ENCODE measurements around the gene LCOR. TPM values are rescaled to one million over a fixed set of nuclear protein-coding genes. Genes with fewer than 3 reads are reported as not detected.

LCOR gene
- total and polyA plus RNA-seq, 2 of the 13 experiments (the other 11 are each of a cell fraction or from before 2014, with no cell fraction given): 12.4 to 23.7 TPM

DNA sequence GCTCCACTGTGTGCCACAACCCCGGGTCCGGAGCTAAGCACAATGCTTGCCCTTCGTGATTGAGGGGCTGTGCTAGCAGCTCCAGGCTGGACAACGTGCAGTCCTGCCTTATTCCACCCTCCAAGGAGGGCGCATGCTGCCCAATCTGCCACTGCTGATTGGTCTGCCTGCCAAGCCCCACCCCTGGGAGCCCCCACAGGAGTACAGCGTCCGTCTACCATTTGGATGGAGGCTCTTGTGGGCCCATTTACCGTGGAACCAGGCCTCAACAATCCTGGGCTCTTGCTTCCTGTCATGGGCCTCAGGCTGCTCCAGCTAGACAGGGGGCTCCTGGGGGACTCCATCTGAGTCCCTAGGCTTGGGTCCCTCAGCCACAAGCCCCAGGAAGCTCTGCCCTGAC lies 180.4 kb downstream of the LCOR start:
- WGBS (ENCODE audit: low lambda C conversion rate): 36% methylated on average over 7 of the region's 8 CpGs
- no peak overlapping the region for H3K9ac ChIP-seq (ENCODE audit: insufficient read depth, low read depth, low read length)
- no peaks in the 10 kb centered on the region for H3K4me1 ChIP-seq (ENCODE audit: insufficient read depth, low read length)
- TF ChIP-seq, protein P1, sequence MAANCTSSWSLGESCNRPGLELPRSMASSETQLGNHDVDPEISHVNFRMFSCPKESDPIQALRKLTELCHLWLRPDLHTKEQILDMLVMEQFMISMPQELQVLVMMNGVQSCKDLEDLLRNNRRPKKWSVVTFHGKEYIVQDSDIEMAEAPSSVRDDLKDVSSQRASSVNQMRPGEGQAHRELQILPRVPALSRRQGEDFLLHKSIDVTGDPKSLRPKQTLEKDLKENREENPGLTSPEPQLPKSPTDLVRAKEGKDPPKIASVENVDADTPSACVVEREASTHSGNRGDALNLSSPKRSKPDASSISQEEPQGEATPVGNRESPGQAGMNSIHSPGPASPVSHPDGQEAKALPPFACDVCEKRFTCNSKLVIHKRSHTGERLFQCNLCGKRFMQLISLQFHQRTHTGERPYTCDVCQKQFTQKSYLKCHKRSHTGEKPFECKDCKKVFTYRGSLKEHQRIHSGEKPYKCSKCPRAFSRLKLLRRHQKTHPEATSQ (CRISPR knock-in tag; IDR thresholded peaks at IDR 0.05; ENCODE audit: borderline replicate concordance): no peak
- TF ChIP-seq ZKSCAN1 (IDR thresholded peaks at IDR 0.05; ENCODE audit: low read length) (no peak), TBP (CRISPR knock-in tag; IDR thresholded peaks at IDR 0.05) (no peak), HOXD1 (CRISPR knock-in tag; IDR thresholded peaks at IDR 0.05) (no peak), ZNF235 (CRISPR knock-in tag; IDR thresholded peaks at IDR 0.05; ENCODE audit: borderline replicate concordance) (no peak)
- ChIA-PET POLR2A (no interaction called here), CTCF (ENCODE audit: low intra/inter-chr PET ratio, low total read pairs) (no interaction called here)
- FAIRE-seq: no peak
- H3K36me3 ChIP-seq (replicated peaks in 1 of 2; ENCODE audit: control insufficient read depth in 1 of 2, insufficient read depth in 2 of 2, low read length in 2 of 2): no peaks in the 10 kb centered on the region
- peaks cover 8% of the 10 kb centered on the region for H3K9me3 ChIP-seq (ENCODE audit: low read length)
- in situ Hi-C loops (cut with HindIII; ENCODE audit: extremely low pct_ligation_motif_present, low pct_unique_long_range_greater_than_20kb): no loop called here
- no peak overlapping the region for H3K4me3 ChIP-seq (replicated peaks in 1 of 3; ENCODE audit: insufficient read depth in 1 of 3, low read depth in 2 of 3, low read length in 3 of 3)
- no TSS peak for BruUV-seq (replicated peaks)
- H4K20me1 ChIP-seq (ENCODE audit: insufficient read depth, low read length): no peaks in the 10 kb centered on the region
- H3K79me2 ChIP-seq (ENCODE audit: insufficient read depth, low read length): no peaks in the 10 kb centered on the region
- H3K27me3 ChIP-seq (ENCODE audit: control insufficient read depth in 1 of 2, insufficient read depth in 2 of 2, low read length in 2 of 2): peaks cover 2 to 18% of the 10 kb centered on the region in 2 experiments; a peak in 4 of 5 replicates
- H2AFZ ChIP-seq (ENCODE audit: low read length): no peak overlapping the region
- H3K27ac ChIP-seq (ENCODE audit: extremely low read length, insufficient read depth, low read length): no peak overlapping the region
- no peak for ATAC-seq
- DNase-seq (ENCODE audit: low spot score): no peak
- intact Hi-C loops (cut with micrococcal nuclease; ENCODE audit: unreplicated experiment): no loop called here
- H3K4me2 ChIP-seq (ENCODE audit: low read depth, low read length): no peak overlapping the region

DNA sequence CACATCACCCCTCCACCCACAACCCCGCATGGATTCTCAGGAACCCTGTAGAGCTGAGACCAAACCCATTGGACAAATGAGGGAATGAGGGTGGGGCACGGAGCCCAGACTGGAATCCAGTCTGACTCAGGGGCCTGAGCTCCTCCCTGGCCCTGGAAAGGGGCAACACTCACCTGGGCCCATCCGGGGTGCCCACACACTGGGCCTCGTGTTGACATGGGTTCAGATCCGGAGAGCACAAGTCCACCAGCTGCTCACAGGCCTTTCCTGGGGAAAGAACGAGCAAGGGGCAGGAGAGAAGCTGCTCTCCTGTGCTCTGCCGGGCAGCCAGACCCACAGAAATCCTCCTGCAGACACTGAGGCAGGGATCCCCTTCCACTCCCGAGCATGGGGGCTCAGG lies 181.5 kb downstream of the LCOR start:
- Histone ChIP-seq H3K9ac (ENCODE audit: insufficient read depth, low read depth, low read length) (no peak overlapping the region), H3K4me2 (ENCODE audit: low read depth, low read length) (no peak overlapping the region), H4K20me1 (ENCODE audit: insufficient read depth, low read length) (no peaks in the 10 kb centered on the region), H3K27me3 (ENCODE audit: control insufficient read depth in 1 of 2, insufficient read depth in 2 of 2, low read length in 2 of 2) (peaks cover 2 to 18% of the 10 kb centered on the region in 2 experiments; a peak in 4 of 5 replicates), H3K4me3 (replicated peaks in 1 of 3; ENCODE audit: insufficient read depth in 1 of 3, low read depth in 2 of 3, low read length in 3 of 3) (no peak overlapping the region), H3K9me3 (ENCODE audit: low read length) (no peaks in the 10 kb centered on the region), H3K4me1 (ENCODE audit: insufficient read depth, low read length) (no peaks in the 10 kb centered on the region), H3K79me2 (ENCODE audit: insufficient read depth, low read length) (no peaks in the 10 kb centered on the region), H3K36me3 (replicated peaks in 1 of 2; ENCODE audit: control insufficient read depth in 1 of 2, insufficient read depth in 2 of 2, low read length in 2 of 2) (no peaks in the 10 kb centered on the region), H3K27ac (ENCODE audit: extremely low read length, insufficient read depth, low read length) (no peak overlapping the region), H2AFZ (ENCODE audit: low read length) (no peak overlapping the region)
- no CpG with 5 or more reads among the region's 8 CpGs for WGBS (ENCODE audit: low lambda C conversion rate)
- ChIA-PET POLR2A (no interaction called here), CTCF (ENCODE audit: low intra/inter-chr PET ratio, low total read pairs) (no interaction called here)
- DNase-seq (ENCODE audit: low spot score) (no peak), FAIRE-seq (no peak), ATAC-seq (no peak; the same call in 2 of the 3 replicates)
- BruUV-seq (replicated peaks): no TSS peak
- intact Hi-C loops (cut with micrococcal nuclease; ENCODE audit: unreplicated experiment): no loop called here
- in situ Hi-C loops (cut with HindIII; ENCODE audit: extremely low pct_ligation_motif_present, low pct_unique_long_range_greater_than_20kb): no loop called here
- TF ChIP-seq ARNTL (CRISPR knock-in tag; IDR thresholded peaks at IDR 0.05) (no peak), HNRNPL (IDR thresholded peaks at IDR 0.05; ENCODE audit: low read depth, low read length) (0 out of 2 replicates have a peak, but pooled peaks have one; percentile 35), RARA (CRISPR knock-in tag; IDR thresholded peaks at IDR 0.05) (no peak), ZNF430 (CRISPR knock-in tag; IDR thresholded peaks at IDR 0.05) (no peak), ZZZ3 (CRISPR knock-in tag; IDR thresholded peaks at IDR 0.05; ENCODE audit: borderline replicate concordance) (no peak), PCBP2 (optimal IDR thresholded peaks at IDR 0.05; ENCODE audit: low read depth, low read length, poor library complexity, severe bottlenecking) (no peak)
- TF ChIP-seq, protein P2, sequence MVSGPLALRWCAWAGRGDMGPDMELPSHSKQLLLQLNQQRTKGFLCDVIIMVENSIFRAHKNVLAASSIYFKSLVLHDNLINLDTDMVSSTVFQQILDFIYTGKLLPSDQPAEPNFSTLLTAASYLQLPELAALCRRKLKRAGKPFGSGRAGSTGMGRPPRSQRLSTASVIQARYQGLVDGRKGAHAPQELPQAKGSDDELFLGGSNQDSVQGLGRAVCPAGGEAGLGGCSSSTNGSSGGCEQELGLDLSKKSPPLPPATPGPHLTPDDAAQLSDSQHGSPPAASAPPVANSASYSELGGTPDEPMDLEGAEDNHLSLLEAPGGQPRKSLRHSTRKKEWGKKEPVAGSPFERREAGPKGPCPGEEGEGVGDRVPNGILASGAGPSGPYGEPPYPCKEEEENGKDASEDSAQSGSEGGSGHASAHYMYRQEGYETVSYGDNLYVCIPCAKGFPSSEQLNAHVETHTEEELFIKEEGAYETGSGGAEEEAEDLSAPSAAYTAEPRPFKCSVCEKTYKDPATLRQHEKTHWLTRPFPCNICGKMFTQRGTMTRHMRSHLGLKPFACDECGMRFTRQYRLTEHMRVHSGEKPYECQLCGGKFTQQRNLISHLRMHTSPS (CRISPR knock-in tag; IDR thresholded peaks at IDR 0.05; ENCODE audit: low read depth): 0 out of 2 replicates have a peak, but pooled peaks have one; percentile 29
- TF ChIP-seq, protein P3, sequence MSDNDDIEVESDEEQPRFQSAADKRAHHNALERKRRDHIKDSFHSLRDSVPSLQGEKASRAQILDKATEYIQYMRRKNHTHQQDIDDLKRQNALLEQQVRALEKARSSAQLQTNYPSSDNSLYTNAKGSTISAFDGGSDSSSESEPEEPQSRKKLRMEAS (IDR thresholded peaks at IDR 0.05): no peak
